Peyer's patch (tissue), 4 donors: ENCODE measurements around the gene EPB41L3.

ENCODE experiments used
- CTCF ChIP-seq, 6 experiments: fragments of 450-650 bp in 4 of 6; fragments of 200-600 bp in 2 of 6; sonication (generic) in 1 of 6; IDR thresholded peaks; one replicate each; pipeline ENCODE4 v1.5.1; 2017 to 2019; ENCODE audit warnings: antibody characterized with exemption in 6 of 6, mild to moderate bottlenecking in 3 of 6, moderate library complexity in 1 of 6
- POLR2A ChIP-seq, 2 donors: fragments of 450-650 bp; IDR thresholded peaks; one replicate each; pipeline ENCODE4 v1.5.1; 2017; ENCODE audit warnings: antibody characterized with exemption in 2 of 2, mild to moderate bottlenecking in 2 of 2, moderate library complexity in 2 of 2

- TF ChIP-seq POLR2A (IDR thresholded peaks at IDR 0.05) (no peak), CTCF (IDR thresholded peaks at IDR 0.05) (no peak)
These were observed 82.8 kb downstream of the EPB41L3 start for GRCh38 chr18:5461041-5461440.
